Measurements from ENCODE around the gene HS6ST3. TPM values are rescaled to one million over a fixed set of nuclear protein-coding genes. Genes with fewer than 3 reads are reported as not detected.
"Not testable (repeated sequence)": the region's sequence is repeated elsewhere in the genome, so short reads cannot be mapped to it uniquely, and the experiment has no call there.

HS6ST3 gene
- total RNA-seq, 1 donor from 2014 or later: not detected

DNA sequence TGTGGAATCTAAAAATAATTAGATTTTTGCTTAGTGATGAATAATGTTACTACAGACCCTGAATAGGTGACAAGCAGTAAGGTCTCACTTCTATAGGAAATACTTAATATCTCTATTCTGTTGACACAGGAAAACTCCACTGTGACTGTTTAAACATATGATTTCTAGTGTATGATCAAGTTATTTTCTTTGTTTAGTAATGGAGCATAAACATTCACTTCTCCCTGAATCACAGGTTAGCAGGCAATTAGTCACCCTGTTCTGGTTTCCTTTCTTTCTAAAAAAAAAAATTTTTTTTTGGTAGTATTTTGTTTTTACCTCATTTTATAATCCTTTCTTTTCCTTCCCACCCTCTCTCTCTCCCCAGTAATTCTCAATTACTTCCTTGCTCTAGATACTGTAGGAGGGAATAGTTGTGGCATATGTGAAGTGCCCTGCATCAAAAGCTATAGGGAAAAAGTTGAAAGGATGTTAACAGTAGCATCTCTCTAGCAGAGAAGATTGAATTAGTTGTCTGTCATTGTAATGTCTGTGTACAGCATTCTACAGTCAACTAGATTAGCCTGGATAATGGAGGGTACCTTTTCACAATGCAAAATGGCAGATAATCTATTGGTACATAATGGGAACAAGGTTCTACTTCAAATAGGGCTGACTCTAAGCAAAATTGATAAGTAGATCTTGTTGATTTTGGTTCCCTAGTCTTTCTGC is 3.5 kb downstream of the HS6ST3 start:
- Mint-ChIP-seq H3K27me3 (ENCODE audit: unreplicated experiment) (peaks cover 83% of the 10 kb centered on the region), H3K9me3 (ENCODE audit: unreplicated experiment) (no peaks in the 10 kb centered on the region), H3K4me3 (ENCODE audit: unreplicated experiment) (no peak overlapping the region), H3K27ac (ENCODE audit: unreplicated experiment) (no peak overlapping the region), H3K36me3 (ENCODE audit: unreplicated experiment) (no peaks in the 10 kb centered on the region), H3K4me1 (ENCODE audit: unreplicated experiment) (peaks cover 13% of the 10 kb centered on the region)
- DNase-seq (ENCODE audit: extremely low spot score, unreplicated experiment): no peak
- TF ChIP-seq, protein P1, sequence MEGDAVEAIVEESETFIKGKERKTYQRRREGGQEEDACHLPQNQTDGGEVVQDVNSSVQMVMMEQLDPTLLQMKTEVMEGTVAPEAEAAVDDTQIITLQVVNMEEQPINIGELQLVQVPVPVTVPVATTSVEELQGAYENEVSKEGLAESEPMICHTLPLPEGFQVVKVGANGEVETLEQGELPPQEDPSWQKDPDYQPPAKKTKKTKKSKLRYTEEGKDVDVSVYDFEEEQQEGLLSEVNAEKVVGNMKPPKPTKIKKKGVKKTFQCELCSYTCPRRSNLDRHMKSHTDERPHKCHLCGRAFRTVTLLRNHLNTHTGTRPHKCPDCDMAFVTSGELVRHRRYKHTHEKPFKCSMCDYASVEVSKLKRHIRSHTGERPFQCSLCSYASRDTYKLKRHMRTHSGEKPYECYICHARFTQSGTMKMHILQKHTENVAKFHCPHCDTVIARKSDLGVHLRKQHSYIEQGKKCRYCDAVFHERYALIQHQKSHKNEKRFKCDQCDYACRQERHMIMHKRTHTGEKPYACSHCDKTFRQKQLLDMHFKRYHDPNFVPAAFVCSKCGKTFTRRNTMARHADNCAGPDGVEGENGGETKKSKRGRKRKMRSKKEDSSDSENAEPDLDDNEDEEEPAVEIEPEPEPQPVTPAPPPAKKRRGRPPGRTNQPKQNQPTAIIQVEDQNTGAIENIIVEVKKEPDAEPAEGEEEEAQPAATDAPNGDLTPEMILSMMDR (IDR thresholded peaks at IDR 0.05): no peak

- Mint-ChIP-seq H3K9me3 (ENCODE audit: unreplicated experiment) (no peaks in the 10 kb centered on the region), H3K27ac (ENCODE audit: unreplicated experiment) (no peak overlapping the region), H3K27me3 (ENCODE audit: unreplicated experiment) (peaks cover 56% of the 10 kb centered on the region), H3K4me3 (ENCODE audit: unreplicated experiment) (no peak overlapping the region), H3K4me1 (ENCODE audit: unreplicated experiment) (no peaks in the 10 kb centered on the region), H3K36me3 (ENCODE audit: unreplicated experiment) (no peaks in the 10 kb centered on the region)
- TF ChIP-seq, protein P1 (IDR thresholded peaks at IDR 0.05): no peak
- DNase-seq (ENCODE audit: extremely low spot score, unreplicated experiment): no peak
Measured at GRCh38 chr13:96100457-96101220, 10.7 kb downstream of the HS6ST3 start.

- peaks cover 30% of the 10 kb centered on the region for H3K27me3 Mint-ChIP-seq (ENCODE audit: unreplicated experiment)
- no peak for DNase-seq (ENCODE audit: extremely low spot score, unreplicated experiment)
- no peaks in the 10 kb centered on the region for H3K4me1 Mint-ChIP-seq (ENCODE audit: unreplicated experiment)
Measured at GRCh38 chr13:96104516-96104915, 14.6 kb downstream of the HS6ST3 start.

DNA sequence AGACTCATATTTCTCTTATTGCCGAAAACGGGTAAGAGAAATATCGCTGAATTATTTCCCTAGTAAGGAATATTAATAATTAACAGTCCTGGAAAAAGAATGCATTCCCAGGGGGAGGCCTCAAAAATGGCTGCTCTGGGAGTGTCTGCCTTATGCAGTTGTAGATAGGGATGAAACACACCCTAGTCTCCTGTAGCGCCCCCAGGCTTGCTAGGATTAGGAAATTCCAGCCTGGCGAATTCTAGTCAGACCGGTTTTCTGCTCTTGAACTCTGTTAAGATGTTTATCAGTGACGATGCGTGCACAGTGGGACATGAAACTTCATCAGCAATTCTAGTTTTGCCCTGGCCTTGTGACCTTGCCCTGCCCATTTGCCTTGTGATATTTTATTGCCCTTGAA is 18.2 kb downstream of the HS6ST3 start:
- H3K4me1 Mint-ChIP-seq (ENCODE audit: unreplicated experiment); H3K4me3 Mint-ChIP-seq (ENCODE audit: unreplicated experiment); H3K27me3 Mint-ChIP-seq (ENCODE audit: unreplicated experiment); H3K27ac Mint-ChIP-seq (ENCODE audit: unreplicated experiment); DNase-seq (ENCODE audit: extremely low spot score, unreplicated experiment); H3K36me3 Mint-ChIP-seq (ENCODE audit: unreplicated experiment): not testable (repeated sequence)
- peaks cover 19% of the 10 kb centered on the region for H3K9me3 Mint-ChIP-seq (ENCODE audit: unreplicated experiment)

More at GRCh38 chr13:96104516-96104915, 14.6 kb downstream of the HS6ST3 start:
- TF ChIP-seq, protein P1 (IDR thresholded peaks at IDR 0.05): no peak
- H3K36me3 Mint-ChIP-seq (ENCODE audit: unreplicated experiment): no peaks in the 10 kb centered on the region
- H3K9me3 Mint-ChIP-seq (ENCODE audit: unreplicated experiment): peaks cover 19% of the 10 kb centered on the region
- H3K4me3 Mint-ChIP-seq (ENCODE audit: unreplicated experiment): no peak overlapping the region
- no peak overlapping the region for H3K27ac Mint-ChIP-seq (ENCODE audit: unreplicated experiment)

GRCh38 chr13:96109125-96109524 is 19.2 kb downstream of the HS6ST3 start:
- Mint-ChIP-seq H3K27ac (ENCODE audit: unreplicated experiment) (no peak overlapping the region), H3K4me1 (ENCODE audit: unreplicated experiment) (no peaks in the 10 kb centered on the region), H3K4me3 (ENCODE audit: unreplicated experiment) (no peak overlapping the region), H3K36me3 (ENCODE audit: unreplicated experiment) (no peaks in the 10 kb centered on the region), H3K27me3 (ENCODE audit: unreplicated experiment) (no peaks in the 10 kb centered on the region), H3K9me3 (ENCODE audit: unreplicated experiment) (peaks cover 19% of the 10 kb centered on the region)
- DNase-seq (ENCODE audit: extremely low spot score, unreplicated experiment): no peak
- TF ChIP-seq, protein P1 (IDR thresholded peaks at IDR 0.05): no peak
